Inferior parietal cortex (tissue), 1 donor: Measurements from ENCODE around the gene PCSK6.

Source experiments
- DNase-seq: peaks from one replicate; pipeline ENCODE4 v3.0.0-alpha.2; 2016; ENCODE audit errors: extremely low spot score

Gene PCSK6

GRCh38 chr15:101399431-101399830 lies 90.1 kb downstream of the PCSK6 start:
- DNase-seq = no peak

- DNase-seq = no peak
Observed at GRCh38 chr15:101398247-101398646, 91.3 kb downstream of the PCSK6 start.

GRCh38 chr15:101397521-101398003 lies 91.9 kb downstream of the PCSK6 start:
- DNase-seq = no peak

- no peak for DNase-seq
Observed at GRCh38 chr15:101396484-101397261, 92.8 kb downstream of the PCSK6 start.

GRCh38 chr15:101394654-101395053 lies 94.9 kb downstream of the PCSK6 start:
- DNase-seq = no peak

- DNase-seq = no peak
Observed at GRCh38 chr15:101394056-101394630, 95.4 kb downstream of the PCSK6 start.

- no peak for DNase-seq
Observed at GRCh38 chr15:101393172-101393571, 96.3 kb downstream of the PCSK6 start.

GRCh38 chr15:101391981-101392640 lies 97.4 kb downstream of the PCSK6 start:
- no peak for DNase-seq

- DNase-seq = no peak
Observed at GRCh38 chr15:101391431-101391830, 98.1 kb downstream of the PCSK6 start.

- no peak for DNase-seq
Observed at GRCh38 chr15:101390462-101390861, 99.0 kb downstream of the PCSK6 start.

- DNase-seq = no peak
Observed at GRCh38 chr15:101390060-101390459, 99.4 kb downstream of the PCSK6 start.

GRCh38 chr15:101389362-101389761 lies 100.1 kb downstream of the PCSK6 start:
- DNase-seq = no peak

GRCh38 chr15:101388046-101388445 lies 101.5 kb downstream of the PCSK6 start:
- DNase-seq = no peak

GRCh38 chr15:101387574-101387973 lies 101.9 kb downstream of the PCSK6 start:
- no peak for DNase-seq

- DNase-seq = no peak
Observed at GRCh38 chr15:101386967-101387366, 102.5 kb downstream of the PCSK6 start.

- no peak for DNase-seq
Observed at GRCh38 chr15:101386006-101386405, 103.5 kb downstream of the PCSK6 start.

- no peak for DNase-seq
Observed at GRCh38 chr15:101384276-101384675, 105.2 kb downstream of the PCSK6 start.

- no peak for DNase-seq
Observed at GRCh38 chr15:101382544-101382943, 107.0 kb downstream of the PCSK6 start.

- DNase-seq = no peak
Observed at GRCh38 chr15:101381671-101382212, 107.8 kb downstream of the PCSK6 start.

GRCh38 chr15:101380146-101380545 lies 109.4 kb downstream of the PCSK6 start:
- DNase-seq = no peak

- DNase-seq = no peak
Observed at GRCh38 chr15:101379647-101380046, 109.9 kb downstream of the PCSK6 start.

GRCh38 chr15:101378879-101379278 lies 110.6 kb downstream of the PCSK6 start:
- DNase-seq = no peak
